Measurements from ENCODE around the gene PMEPA1.

Gene PMEPA1

GRCh38 chr20:57609842-57610167, 100.0 kb downstream of the PMEPA1 start:
- no peak for DNase-seq (ENCODE audit: low read depth in 2 of 2)

- DNase-seq (ENCODE audit: low read depth in 2 of 2) = no peak
Measured at GRCh38 chr20:57609086-57609841, 100.6 kb downstream of the PMEPA1 start.

DNA sequence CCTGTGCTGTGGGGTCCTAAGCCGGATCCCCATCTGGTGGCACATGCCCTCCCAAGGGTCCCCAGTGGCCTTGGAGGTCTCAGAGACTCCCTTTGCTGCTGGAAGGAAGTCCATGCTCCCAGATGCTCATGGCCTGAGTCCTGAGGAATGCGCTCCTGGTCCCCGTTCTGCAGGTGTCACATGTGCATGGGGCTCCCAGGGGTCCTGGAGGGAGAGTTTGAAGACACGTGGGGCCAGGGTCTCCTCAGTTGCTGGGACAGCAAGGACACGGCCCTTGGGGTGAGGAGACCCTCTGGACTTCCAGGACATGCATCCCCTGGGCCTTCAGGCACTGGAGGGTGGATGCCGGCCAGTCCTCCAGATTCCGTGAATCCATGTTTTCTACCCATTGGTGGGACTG, 101.3 kb downstream of the PMEPA1 start:
- no peak for DNase-seq (ENCODE audit: low read depth in 2 of 2)

GRCh38 chr20:57605878-57606277, 103.9 kb downstream of the PMEPA1 start:
- DNase-seq (ENCODE audit: low read depth in 2 of 2) = no peak

DNA sequence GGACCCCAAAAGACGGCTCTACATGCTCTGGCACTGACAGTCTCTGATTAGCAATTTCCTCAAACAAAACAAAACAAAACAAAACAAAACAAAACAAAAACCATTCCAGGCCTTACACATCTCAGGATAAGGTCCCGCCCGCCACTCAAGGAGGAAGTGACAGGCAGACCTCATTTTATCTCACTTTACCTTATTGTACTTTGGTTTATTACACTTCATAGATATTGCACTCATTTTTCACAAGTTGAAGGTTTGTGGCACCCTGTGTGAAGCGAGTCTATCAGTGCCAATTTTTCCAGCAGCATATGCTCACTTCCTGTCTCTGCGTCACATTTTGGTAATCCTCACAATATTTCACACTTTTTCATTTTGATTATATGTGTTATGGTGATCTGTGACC, 104.8 kb downstream of the PMEPA1 start:
- DNase-seq (ENCODE audit: low read depth in 2 of 2) = no peak

DNA sequence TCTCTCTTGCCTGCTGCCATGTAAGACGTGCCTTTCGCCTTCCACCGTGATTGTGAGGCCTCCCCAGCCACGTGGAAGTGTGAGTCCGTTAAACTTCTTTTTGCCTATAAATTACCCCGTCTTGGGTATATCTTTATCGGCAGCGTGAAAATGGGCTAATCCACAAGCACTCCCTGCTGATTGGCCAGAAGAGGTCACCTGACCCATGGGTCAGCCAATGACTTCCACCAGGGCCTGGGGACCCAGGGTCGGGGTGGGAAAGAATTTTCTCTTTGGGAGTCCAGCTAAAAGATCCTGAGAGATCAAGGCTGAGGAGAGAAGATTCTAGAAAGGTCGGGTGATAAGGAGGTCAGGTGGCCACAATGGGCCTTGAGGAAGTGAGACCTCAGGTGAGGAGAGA, 106.7 kb downstream of the PMEPA1 start:
- no peak for DNase-seq (ENCODE audit: low read depth in 2 of 2)

GRCh38 chr20:57601737-57602136, 108.1 kb downstream of the PMEPA1 start:
- DNase-seq (ENCODE audit: low read depth in 2 of 2) = no peak

GRCh38 chr20:57601211-57601570, 108.6 kb downstream of the PMEPA1 start:
- DNase-seq (ENCODE audit: low read depth in 2 of 2) = no peak

GRCh38 chr20:57600320-57601210, 109.2 kb downstream of the PMEPA1 start:
- DNase-seq (ENCODE audit: low read depth in 2 of 2) = no peak

DNA sequence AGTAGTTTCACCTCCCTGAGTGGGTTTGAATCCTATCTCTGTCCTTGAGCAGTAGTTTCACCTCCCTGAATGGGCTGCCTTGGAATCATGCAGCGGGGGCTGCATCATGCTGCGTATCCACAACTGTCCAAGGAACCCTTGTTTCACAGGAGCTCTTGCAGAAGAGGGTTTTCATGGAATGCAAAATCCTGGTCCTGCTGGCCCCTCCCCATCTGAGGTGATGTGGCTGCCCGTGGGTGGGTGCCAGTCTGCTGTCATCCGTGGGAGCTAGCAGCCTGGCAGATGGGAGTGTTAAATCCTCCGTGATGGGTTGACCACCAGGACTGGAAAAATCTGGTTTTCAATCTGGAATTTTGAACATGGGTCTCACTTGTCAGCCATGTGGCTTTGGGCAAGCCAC, 111.3 kb downstream of the PMEPA1 start:
- no peak for DNase-seq (ENCODE audit: low read depth in 2 of 2)
